B cell (primary cell): ENCODE data around the gene ACKR1. TPM values are rescaled to one million over a fixed set of nuclear protein-coding genes. Genes with fewer than 3 reads are reported as not detected.

Experiments used
- ATAC-seq: fragments of 200-7000 bp; cut with Tn5 transposase; one replicate; pipeline ENCODE4 v1.10.0; 2021; ENCODE audit warnings: low read depth, mild to moderate bottlenecking, moderate number of reproducible peaks, moderate library complexity
- CTCF ChIA-PET: fragments of 350-600 bp; sonication (Branson Sonifier 250); formaldehyde crosslinking; loops from one replicate; lab custom pipeline; 2021; ENCODE audit warnings: antibody characterized with exemption, inconsistent platforms; lab: Charles Lee
- POLR2A ChIA-PET: fragments of 350-600 bp; sonication (Branson Sonifier 250); formaldehyde crosslinking; loops from one replicate; lab custom pipeline; 2021; ENCODE audit warnings: antibody characterized with exemption; lab: Charles Lee
- DNase-seq: peaks from one replicate; pipeline ENCODE4 v3.0.0; 2013
- H2AFZ ChIP-seq: 2 replicates; pipeline ENCODE4 v1.6.1; 2012; ENCODE audit warnings: mild to moderate bottlenecking, low read depth, low read length; ENCODE audit not compliant: insufficient read depth, poor library complexity, severe bottlenecking
- H3K27ac ChIP-seq, 2 donors: 1 replicate in 1 of 2; 2 replicates in 1 of 2; pipeline ENCODE4 v1.5.1; 2012 to 2013; ENCODE audit warnings: low read length in 2 of 2, mild to moderate bottlenecking in 2 of 2, moderate library complexity in 1 of 2
- H3K27me3 ChIP-seq, 4 experiments: fragments of 200-600 bp in 1 of 4; sonication (generic) in 1 of 4; replicated peaks in 1 of 4; 1 replicate in 2 of 4; 2 replicates in 2 of 4; pipeline versions ENCODE4 v1.6.1 to v1.7.0; 2013 to 2016; ENCODE audit warnings: low read length in 3 of 4, mild to moderate bottlenecking in 2 of 4, mixed read lengths in 1 of 4, moderate library complexity in 1 of 4; ENCODE audit not compliant: insufficient read depth in 4 of 4, control insufficient read depth in 3 of 4; ENCODE audit errors: control extremely low read depth in 1 of 4
- H3K36me3 ChIP-seq, 2 experiments: replicated peaks in 1 of 2; 1 replicate in 1 of 2; 2 replicates in 1 of 2; pipeline versions ENCODE4 v1.6.1 to v1.7.1; 2013; ENCODE audit warnings: low read length in 1 of 2; ENCODE audit not compliant: insufficient read depth in 2 of 2, control insufficient read depth in 1 of 2; ENCODE audit errors: control extremely low read depth in 1 of 2, extremely low read depth in 1 of 2
- H3K4me1 ChIP-seq, 2 donors: fragments of 200-600 bp in 1 of 2; sonication (generic) in 1 of 2; 1 replicate in 1 of 2; 2 replicates in 1 of 2; pipeline versions ENCODE4 v1.5.1 to v1.6.1; 2013 to 2017; ENCODE audit warnings: low read length in 2 of 2; ENCODE audit not compliant: control insufficient read depth in 2 of 2, insufficient read depth in 2 of 2
- H3K4me2 ChIP-seq: replicated peaks from 2 replicates; pipeline ENCODE3; 2012; ENCODE audit warnings: mild to moderate bottlenecking, low read depth, low read length; ENCODE audit not compliant: poor library complexity, severe bottlenecking
- H3K4me3 ChIP-seq, 5 experiments: fragments of 200-600 bp in 1 of 5; sonication (generic) in 1 of 5; 1 replicate in 3 of 5; 2 replicates in 2 of 5; pipeline versions ENCODE4 v1.5.1 to v1.7.0; 2011 to 2016; ENCODE audit warnings: low read length in 4 of 5, mild to moderate bottlenecking in 4 of 5, low read depth in 2 of 5, control low read depth in 1 of 5, moderate library complexity in 1 of 5; ENCODE audit not compliant: insufficient read depth in 1 of 5; ENCODE audit errors: control extremely low read depth in 1 of 5, extremely low read depth in 1 of 5
- H3K79me2 ChIP-seq: fragments of 200-600 bp; sonication (generic); one replicate; pipeline ENCODE4 v1.6.0; 2016; ENCODE audit warnings: low read length; ENCODE audit not compliant: control insufficient read depth, insufficient read depth
- H3K9ac ChIP-seq: fragments of 200-600 bp; sonication (generic); 2 replicates; pipeline ENCODE4 v1.6.1; 2017; ENCODE audit warnings: mild to moderate bottlenecking, low read length, moderate library complexity
- H3K9me3 ChIP-seq, 3 donors: one replicate each; pipeline versions ENCODE4 v1.6.1 to v1.7.1; 2013; ENCODE audit warnings: low read length in 2 of 3; ENCODE audit not compliant: control insufficient read depth in 2 of 3, insufficient read depth in 1 of 3; ENCODE audit errors: control extremely low read depth in 1 of 3
- H4K20me1 ChIP-seq: 2 replicates; pipeline ENCODE4 v1.6.0; 2012; ENCODE audit warnings: mild to moderate bottlenecking, low read length; ENCODE audit not compliant: insufficient read depth, control insufficient read depth, poor library complexity, severe bottlenecking
- H3K27ac Mint-ChIP-seq: one replicate; pipeline ENCODE4 v1.8.0; 2021; ENCODE audit warnings: mixed read lengths
- H3K27me3 Mint-ChIP-seq: one replicate; pipeline ENCODE4 v1.8.0; 2021; ENCODE audit warnings: mixed read lengths
- H3K4me1 Mint-ChIP-seq: one replicate; pipeline ENCODE4 v1.8.0; 2021; ENCODE audit warnings: mixed read lengths
- H3K4me3 Mint-ChIP-seq: one replicate; pipeline ENCODE4 v1.8.0; 2021; ENCODE audit warnings: mixed read lengths
- H3K9me3 Mint-ChIP-seq: one replicate; pipeline ENCODE4 v1.8.0; 2022; ENCODE audit warnings: mixed read lengths; ENCODE audit not compliant: insufficient read depth
- CTCF ChIP-seq: fragments of 200-600 bp; IDR thresholded peaks from one replicate; pipeline ENCODE4 v1.8.0; 2022; ENCODE audit warnings: antibody characterized with exemption, mild to moderate bottlenecking
- EZH2 ChIP-seq: IDR thresholded peaks from 2 replicates; pipeline ENCODE4 v1.6.1; 2012; ENCODE audit warnings: borderline replicate concordance, low read depth, mild to moderate bottlenecking, moderate library complexity, low read length; ENCODE audit not compliant: insufficient read depth, poor library complexity, severe bottlenecking
- WGBS: methylation state at CpG from one replicate; pipeline ENCODE4 v1.1.5; 2013; ENCODE audit warnings: missing lambda C conversion rate; ENCODE audit not compliant: insufficient coverage; 5-methylcytosine and 5-hydroxymethylcytosine counted together
- intact Hi-C: fragments of 100-400 bp; cut with micrococcal nuclease; formaldehyde crosslinking; loops from one replicate; pipeline ENCODE4 v1.10.0; 2022
- polyA plus RNA-seq: library from polyadenylated mRNA; depleted of rRNA; stranded (reverse); fragments of >200 nt; gene quantifications from 2 replicates; pipeline ENCODE4 v1.2.3, GENCODE V29; 2012
- total RNA-seq, 2 donors: library from RNA; stranded (reverse); fragments of 120-200 nt in 1 of 2; gene quantifications; 1 replicate in 1 of 2; 2 replicates in 1 of 2; pipeline versions ENCODE4 v1.2.3 to v1.2.4, GENCODE V29; 2013 to 2022

Gene ACKR1
- total and polyA plus RNA-seq, 2 donors (not counting 1 experiment from before 2014, with no cell fraction given): 0.04 TPM; not detected in 1

- H3K27me3 Mint-ChIP-seq: no peaks in the 10 kb centered on the region
- TF ChIP-seq EZH2 (no peak), CTCF (no peak)
- DNase-seq: no peak
- ChIA-PET POLR2A (no interaction called here), CTCF (interaction anchor here (0.9 kb wide), 1 partner anchor 32 kb away, joined by 3 read pairs; no protein-coding TSS in a partner anchor)
- Histone ChIP-seq H2AFZ (no peak overlapping the region), H3K9ac (no peak overlapping the region), H3K79me2 (peaks cover 3% of the 10 kb centered on the region), H3K27ac (no peak overlapping the region), H3K4me3 (no peak overlapping the region), H3K36me3 (no peaks in the 10 kb centered on the region), H3K9me3 (no peaks in the 10 kb centered on the region), H3K4me1 (no peaks in the 10 kb centered on the region), H3K4me2 (no peak overlapping the region), H4K20me1 (no peaks in the 10 kb centered on the region), H3K27me3 (peaks cover 0 to 3% (median 0%) of the 10 kb centered on the region in 4 experiments)
- ATAC-seq: no peak
- no peak overlapping the region for H3K27ac Mint-ChIP-seq
- no peak overlapping the region for H3K4me3 Mint-ChIP-seq
- WGBS: 49% methylated on average over 2 of the region's 4 CpGs
- intact Hi-C loops: no loop called here
- peaks cover 19% of the 10 kb centered on the region for H3K4me1 Mint-ChIP-seq
- H3K9me3 Mint-ChIP-seq: no peaks in the 10 kb centered on the region
Measured at GRCh38 chr1:159181328-159182024, 23.2 kb upstream of the ACKR1 start.

GRCh38 chr1:159184201-159184600 lies 20.5 kb upstream of the ACKR1 start:
- Mint-ChIP-seq H3K4me1 (peaks cover 44% of the 10 kb centered on the region), H3K27me3 (no peaks in the 10 kb centered on the region), H3K4me3 (no peak overlapping the region), H3K9me3 (no peaks in the 10 kb centered on the region), H3K27ac (no peak overlapping the region)
- Histone ChIP-seq H3K27me3 (peaks cover 0 to 3% (median 0%) of the 10 kb centered on the region in 4 experiments), H4K20me1 (no peaks in the 10 kb centered on the region), H3K27ac (no peak overlapping the region), H3K4me3 (no peak overlapping the region), H2AFZ (no peak overlapping the region), H3K4me1 (peaks cover 19 to 21% of the 10 kb centered on the region in 2 donors), H3K9me3 (no peaks in the 10 kb centered on the region), H3K79me2 (peaks cover 7% of the 10 kb centered on the region), H3K36me3 (no peaks in the 10 kb centered on the region), H3K4me2 (no peak overlapping the region), H3K9ac (no peak overlapping the region)
- DNase-seq: no peak
- CTCF ChIA-PET: interaction anchor here (0.7 to 1.8 kb wide), 5 partner anchors 8 to 30 kb away, joined by 3 to 8 read pairs (median 5); partner anchors contain the start of gene ACKR1
- WGBS: no CpG with 5 or more reads among the region's 2 CpGs
- ATAC-seq: no peak
- TF ChIP-seq EZH2 (no peak), CTCF (no peak)
- POLR2A ChIA-PET: no interaction called here
- intact Hi-C loops: no loop called here
